ENCODE data around the gene C12orf42. TPM values are rescaled to one million over a fixed set of nuclear protein-coding genes. Genes with fewer than 3 reads are reported as not detected.

The C12orf42 gene
- total and polyA plus RNA-seq, 2 of the 4 experiments (the other 2 are of a cell fraction), result not detected

DNA sequence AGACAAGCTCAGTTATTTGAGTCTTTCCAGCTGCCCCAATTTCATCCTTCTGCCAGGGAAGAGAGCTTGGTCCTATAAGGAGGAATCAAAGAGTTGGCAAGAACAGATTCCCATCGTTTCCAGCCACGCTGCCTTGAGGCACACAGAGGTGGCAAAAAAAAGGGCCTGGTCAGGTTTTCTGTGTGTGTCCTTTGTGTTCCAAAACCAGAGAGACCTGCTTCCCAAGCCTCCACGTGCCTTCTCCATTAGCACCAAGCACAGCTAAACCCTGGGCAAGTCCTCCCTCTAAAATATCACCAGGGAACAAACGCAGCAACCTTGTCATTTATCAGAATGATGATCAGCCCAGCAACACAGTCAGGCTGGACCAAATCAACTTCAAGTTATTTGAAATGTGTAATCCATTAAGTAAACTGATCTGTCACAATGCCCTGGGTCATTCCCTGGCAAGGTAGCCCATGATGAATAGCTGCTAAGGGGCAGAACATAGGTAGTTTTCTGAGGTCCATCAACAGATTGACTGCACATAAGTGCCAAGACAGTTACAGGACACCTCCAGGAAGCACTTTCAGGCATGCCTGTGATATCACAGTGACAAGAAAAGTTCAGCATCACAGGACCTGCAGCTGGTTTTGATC lies 28.6 kb upstream of the C12orf42 start:
- no peaks in the 10 kb centered on the region for H3K9me3 ChIP-seq (ENCODE audit: control insufficient read depth, insufficient read depth, low read length)
- no peaks in the 10 kb centered on the region for H4K20me1 ChIP-seq (ENCODE audit: insufficient read depth, low read length)
- H3K4me3 ChIP-seq (ENCODE audit: insufficient read depth, low read depth, low read length), result no peak overlapping the region
- no peak overlapping the region for H3K14ac ChIP-seq (replicated peaks; ENCODE audit: low read depth, low read length)
- H3K36me3 ChIP-seq (ENCODE audit: control insufficient read depth, insufficient read depth, low read length), result no peaks in the 10 kb centered on the region
- dilution Hi-C loops (cut with HindIII; ENCODE audit: low sequenced_read_pairs, unreplicated experiment), result no loop called here
- no peak overlapping the region for H2AFZ ChIP-seq (replicated peaks; ENCODE audit: low read length, poor library complexity)
- DNase-seq (no peak), ATAC-seq (ENCODE audit: low read depth) (no peak)
- ChIA-PET CTCF (interaction anchor here (1.3 to 1.7 kb wide), 2 partner anchors 24 to 576 kb away, joined by 4 to 7 read pairs; no protein-coding TSS in a partner anchor), POLR2A (ENCODE audit: unreplicated experiment) (no interaction called here)
- no peak overlapping the region for H4K5ac ChIP-seq (ENCODE audit: low read depth, low read length)
- no peaks in the 10 kb centered on the region for H3K79me1 ChIP-seq (ENCODE audit: low read depth in 1 of 2, low read length in 2 of 2)
- no peak overlapping the region for H2AK5ac ChIP-seq (ENCODE audit: low read depth, low read length)
- BruUV-seq (replicated peaks), result no TSS peak
- no peak overlapping the region for H2AK9ac ChIP-seq (replicated peaks; ENCODE audit: low read depth, low read length, poor library complexity)
- no peak overlapping the region for H2BK120ac ChIP-seq (ENCODE audit: low read depth, low read length)
- H3K27ac ChIP-seq (ENCODE audit: insufficient read depth, low read length), result no peak overlapping the region
- no peak overlapping the region for H3K56ac ChIP-seq (ENCODE audit: extremely low read depth, insufficient read depth, low read length)
- H4K91ac ChIP-seq (ENCODE audit: insufficient read depth, low read depth, low read length), result no peak overlapping the region
- TF ChIP-seq, protein P1, sequence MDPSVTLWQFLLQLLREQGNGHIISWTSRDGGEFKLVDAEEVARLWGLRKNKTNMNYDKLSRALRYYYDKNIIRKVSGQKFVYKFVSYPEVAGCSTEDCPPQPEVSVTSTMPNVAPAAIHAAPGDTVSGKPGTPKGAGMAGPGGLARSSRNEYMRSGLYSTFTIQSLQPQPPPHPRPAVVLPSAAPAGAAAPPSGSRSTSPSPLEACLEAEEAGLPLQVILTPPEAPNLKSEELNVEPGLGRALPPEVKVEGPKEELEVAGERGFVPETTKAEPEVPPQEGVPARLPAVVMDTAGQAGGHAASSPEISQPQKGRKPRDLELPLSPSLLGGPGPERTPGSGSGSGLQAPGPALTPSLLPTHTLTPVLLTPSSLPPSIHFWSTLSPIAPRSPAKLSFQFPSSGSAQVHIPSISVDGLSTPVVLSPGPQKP (IDR thresholded peaks at IDR 0.05; ENCODE audit: borderline replicate concordance, low read depth, low read length), result no peak
- TF ChIP-seq MAZ (IDR thresholded peaks at IDR 0.05; ENCODE audit: borderline replicate concordance, low read depth, low read length) (no peak), CEBPB (IDR thresholded peaks at IDR 0.05; ENCODE audit: low read depth, low read length) (no peak)
- TF ChIP-seq, protein P2, sequence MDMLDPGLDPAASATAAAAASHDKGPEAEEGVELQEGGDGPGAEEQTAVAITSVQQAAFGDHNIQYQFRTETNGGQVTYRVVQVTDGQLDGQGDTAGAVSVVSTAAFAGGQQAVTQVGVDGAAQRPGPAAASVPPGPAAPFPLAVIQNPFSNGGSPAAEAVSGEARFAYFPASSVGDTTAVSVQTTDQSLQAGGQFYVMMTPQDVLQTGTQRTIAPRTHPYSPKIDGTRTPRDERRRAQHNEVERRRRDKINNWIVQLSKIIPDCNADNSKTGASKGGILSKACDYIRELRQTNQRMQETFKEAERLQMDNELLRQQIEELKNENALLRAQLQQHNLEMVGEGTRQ (IDR thresholded peaks at IDR 0.05; ENCODE audit: low read depth, low read length), result no peak
- no peak overlapping the region for H4K8ac ChIP-seq (ENCODE audit: low read depth in 2 of 2, low read length in 2 of 2)
- no peak overlapping the region for H2BK20ac ChIP-seq (ENCODE audit: low read depth, low read length)
- H3K9me1 ChIP-seq (ENCODE audit: insufficient read depth, low read length), result no peaks in the 10 kb centered on the region
- no peak overlapping the region for H3K4ac ChIP-seq (ENCODE audit: low read depth, low read length)
- WGBS, 2 experiments (ENCODE audit: extremely low coverage in 2 of 2, insufficient read length in 1 of 2), result no CpG with 5 or more reads among the region's 4 CpGs
- H3K4me1 ChIP-seq (ENCODE audit: control insufficient read depth, insufficient read depth, low read length), result no peaks in the 10 kb centered on the region
- no peaks in the 10 kb centered on the region for H3K27me3 ChIP-seq (ENCODE audit: control insufficient read depth, insufficient read depth, low read length)
- no peak overlapping the region for H2BK15ac ChIP-seq (ENCODE audit: low read depth, low read length)
- no peak overlapping the region for H3K23ac ChIP-seq (ENCODE audit: low read depth, low read length)
- intact Hi-C loops (cut with micrococcal nuclease), result no loop called here
- no peak overlapping the region for H3K4me2 ChIP-seq (ENCODE audit: low read depth, low read length)
- no peak overlapping the region for H2BK5ac ChIP-seq (ENCODE audit: low read depth, low read length, poor library complexity, severe bottlenecking)
- in situ Hi-C loops (cut with MboI; ENCODE audit: low sequenced_read_pairs), result no loop called here
- H3K9ac ChIP-seq (ENCODE audit: low read depth, low read length), result no peak overlapping the region
- no peak overlapping the region for H3K18ac ChIP-seq (ENCODE audit: low read depth, low read length)

Measured in IMR-90 (cell line).